Loucy (cell line): ENCODE results near the gene KIAA0753.

Source experiments
- H2AFZ ChIP-seq: fragments of 200-600 bp; sonication (generic); 2 replicates; pipeline ENCODE4 v1.6.0; 2016; ENCODE audit warnings: antibody characterized with exemption, mild to moderate bottlenecking, low read length, moderate library complexity
- H3F3A ChIP-seq: fragments of 200-600 bp; 2 replicates; pipeline ENCODE4 v1.6.0; 2016; ENCODE audit warnings: antibody characterized with exemption, low read depth, mild to moderate bottlenecking
- H3K27me3 ChIP-seq: fragments of 200-600 bp; sonication (generic); 2 replicates; pipeline ENCODE4 v1.6.1; 2014; ENCODE audit warnings: low read length, mild to moderate bottlenecking; ENCODE audit not compliant: insufficient read depth, poor library complexity, severe bottlenecking
- H3K36me3 ChIP-seq: fragments of 200-600 bp; sonication (generic); 2 replicates; pipeline ENCODE4 v1.6.1; 2016; ENCODE audit warnings: low read length; ENCODE audit not compliant: insufficient read depth
- H3K4me1 ChIP-seq: fragments of 200-600 bp; sonication (generic); 2 replicates; pipeline ENCODE4 v1.5.1; 2014; ENCODE audit warnings: low read length, mild to moderate bottlenecking; ENCODE audit not compliant: insufficient read depth, poor library complexity, severe bottlenecking
- H3K4me2 ChIP-seq: fragments of 200-600 bp; sonication (generic); 2 replicates; pipeline ENCODE4 v1.6.0; 2014; ENCODE audit warnings: antibody characterized with exemption, low read length, low read depth, mild to moderate bottlenecking; ENCODE audit not compliant: poor library complexity, severe bottlenecking
- H3K4me3 ChIP-seq: fragments of 200-600 bp; sonication (generic); 2 replicates; pipeline ENCODE4 v1.5.1; 2014; ENCODE audit warnings: low read length, mild to moderate bottlenecking, mixed read lengths; ENCODE audit not compliant: poor library complexity, severe bottlenecking
- H3K79me2 ChIP-seq: fragments of 200-600 bp; sonication (generic); 2 replicates; pipeline ENCODE4 v1.6.1; 2014; ENCODE audit warnings: low read length; ENCODE audit not compliant: insufficient read depth
- H3K9ac ChIP-seq: fragments of 200-600 bp; sonication (generic); 2 replicates; pipeline ENCODE4 v1.6.0; 2014; ENCODE audit warnings: mild to moderate bottlenecking, low read depth, low read length, moderate library complexity; ENCODE audit not compliant: poor library complexity, severe bottlenecking
- H3K9me2 ChIP-seq: fragments of 200-600 bp; sonication (generic); replicated peaks from 2 replicates; pipeline ENCODE4 v1.6.1; 2016; ENCODE audit warnings: low read depth, low read length, mixed read lengths
- H3K9me3 ChIP-seq: fragments of 200-600 bp; sonication (generic); 2 replicates; pipeline ENCODE4 v1.6.1; 2014; ENCODE audit warnings: mild to moderate bottlenecking, antibody characterized with exemption, low read length, low read depth; ENCODE audit not compliant: insufficient read depth
- H4K20me1 ChIP-seq: fragments of 200-600 bp; sonication (generic); 2 replicates; pipeline ENCODE4 v1.6.0; 2014; ENCODE audit warnings: antibody characterized with exemption, low read length, mild to moderate bottlenecking; ENCODE audit not compliant: insufficient read depth, poor library complexity, severe bottlenecking
- CTCF ChIP-seq: fragments of 200-600 bp; sonication (generic); conservative IDR thresholded peaks from 2 replicates; pipeline ENCODE4 v1.5.1; 2014; ENCODE audit warnings: mild to moderate bottlenecking, antibody characterized with exemption, low read length
- EZH2phosphoT487 ChIP-seq: fragments of 200-600 bp; IDR thresholded peaks from 2 replicates; pipeline ENCODE4 v1.6.1; 2018; ENCODE audit warnings: antibody characterized with exemption, mild to moderate bottlenecking, moderate library complexity, borderline replicate concordance

KIAA0753 gene

GRCh38 chr17:6541886-6542285 is 98.6 kb downstream of the KIAA0753 start:
- Histone ChIP-seq H3K4me3 (no peak overlapping the region), H3K9ac (no peak overlapping the region), H3K4me1 (no peaks in the 10 kb centered on the region), H3K79me2 (no peaks in the 10 kb centered on the region), H3K36me3 (no peaks in the 10 kb centered on the region), H4K20me1 (no peaks in the 10 kb centered on the region), H3K4me2 (no peak overlapping the region), H3K9me2 (no peaks in the 10 kb centered on the region), H3K27me3 (no peaks in the 10 kb centered on the region), H3F3A (no peaks in the 10 kb centered on the region), H2AFZ (no peak overlapping the region), H3K9me3 (peaks cover 6% of the 10 kb centered on the region; the same call in 1 of the 2 replicates)
- no peak for TF ChIP-seq CTCF
- no peak for TF ChIP-seq EZH2phosphoT487

GRCh38 chr17:6539871-6540270 is 100.6 kb downstream of the KIAA0753 start:
- Histone ChIP-seq H3K9me2 (no peaks in the 10 kb centered on the region), H3K36me3 (no peaks in the 10 kb centered on the region), H3K9ac (no peak overlapping the region), H3K9me3 (peaks cover 6% of the 10 kb centered on the region; the same call in 1 of the 2 replicates), H3K4me1 (no peaks in the 10 kb centered on the region), H3K79me2 (no peaks in the 10 kb centered on the region), H2AFZ (no peak overlapping the region), H3K4me3 (no peak overlapping the region), H3K27me3 (no peaks in the 10 kb centered on the region), H4K20me1 (no peaks in the 10 kb centered on the region), H3F3A (no peaks in the 10 kb centered on the region), H3K4me2 (no peak overlapping the region)
- TF ChIP-seq CTCF (no peak), EZH2phosphoT487 (no peak)

- H3K27me3 ChIP-seq, result no peaks in the 10 kb centered on the region
- no peak overlapping the region for H3K4me2 ChIP-seq
- H3K9me3 ChIP-seq, result peaks cover 6% of the 10 kb centered on the region; the same call in 1 of the 2 replicates
- TF ChIP-seq EZH2phosphoT487 (no peak), CTCF (no peak)
- H3K9ac ChIP-seq, result no peak overlapping the region
- no peaks in the 10 kb centered on the region for H4K20me1 ChIP-seq
- no peak overlapping the region for H2AFZ ChIP-seq
- H3F3A ChIP-seq, result no peaks in the 10 kb centered on the region
- H3K4me1 ChIP-seq, result no peaks in the 10 kb centered on the region
- H3K79me2 ChIP-seq, result no peaks in the 10 kb centered on the region
- no peaks in the 10 kb centered on the region for H3K9me2 ChIP-seq
- H3K4me3 ChIP-seq, result no peak overlapping the region
- no peaks in the 10 kb centered on the region for H3K36me3 ChIP-seq
These were observed 103.9 kb downstream of the KIAA0753 start for GRCh38 chr17:6536566-6537065.
